DMS153 treated with DMSO at 0.1 percent for 48 hours (cell line): ENCODE measurements around the gene SPTY2D1.
"Not testable (repeated sequence)": the region's sequence is repeated elsewhere in the genome, so short reads cannot be mapped to it uniquely, and the experiment has no call there.

Experiments
- DNase-seq: peaks from one replicate; lab custom pipeline; 2025; ENCODE audit not compliant: unreplicated experiment; lab: John Stamatoyannopoulos, UW

The SPTY2D1 gene

GRCh38 chr11:18634140-18635032 lies at the start of gene SPTY2D1:
Gene SPTY2D1 (minus strand): TSS chr11:18634342. CDS start chr11:18634257, 85 bp downstream.
- peak; percentile 97 for DNase-seq

- DNase-seq: no peak
These were observed 48.3 kb upstream of the SPTY2D1 start for GRCh38 chr11:18682466-18682865.

GRCh38 chr11:18681949-18682348 lies 47.8 kb upstream of the SPTY2D1 start:
- not testable (repeated sequence) for DNase-seq

GRCh38 chr11:18677560-18677959 lies 43.4 kb upstream of the SPTY2D1 start:
- DNase-seq: no peak

DNA sequence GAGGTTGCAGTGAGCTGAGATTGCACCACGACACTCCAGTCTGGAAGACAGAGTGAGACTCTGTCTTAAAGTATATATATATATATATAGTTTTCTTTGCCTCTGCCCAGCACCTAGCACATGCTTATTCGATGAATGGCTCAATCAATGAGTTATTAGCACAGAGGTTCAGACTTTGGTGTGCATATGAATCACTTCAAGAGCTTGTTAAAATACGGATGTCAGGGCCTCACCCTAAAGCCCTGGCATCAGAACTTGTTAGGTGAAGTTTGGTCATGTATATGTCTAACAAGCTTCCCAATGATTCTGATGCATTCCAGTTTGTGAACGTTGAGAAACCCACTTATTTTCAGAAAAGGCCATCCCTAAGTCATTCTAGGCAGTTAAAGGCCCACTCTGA lies 42.7 kb upstream of the SPTY2D1 start:
- no peak for DNase-seq

GRCh38 chr11:18672209-18672608 lies 38.1 kb upstream of the SPTY2D1 start:
- DNase-seq: not testable (repeated sequence)

DNA sequence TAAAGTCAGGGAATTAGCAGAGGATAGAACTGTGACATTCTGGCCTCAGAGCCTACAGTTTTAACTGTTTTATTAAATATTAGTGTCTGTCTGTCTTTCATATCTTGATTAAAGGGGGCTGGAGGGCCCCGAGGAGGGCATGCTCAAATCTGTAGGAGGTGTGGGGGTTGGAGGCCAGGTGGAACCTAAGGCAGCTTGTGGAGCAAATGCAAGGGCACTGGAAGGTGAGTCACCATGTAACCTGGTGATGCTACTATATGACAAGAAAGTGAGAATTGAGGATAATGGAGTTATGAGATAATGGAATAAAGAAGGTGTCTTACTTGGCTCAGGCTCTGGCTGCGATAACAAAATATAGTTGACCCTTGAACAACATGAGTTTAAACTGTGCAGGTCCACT lies 37.1 kb upstream of the SPTY2D1 start:
- no peak for DNase-seq

DNA sequence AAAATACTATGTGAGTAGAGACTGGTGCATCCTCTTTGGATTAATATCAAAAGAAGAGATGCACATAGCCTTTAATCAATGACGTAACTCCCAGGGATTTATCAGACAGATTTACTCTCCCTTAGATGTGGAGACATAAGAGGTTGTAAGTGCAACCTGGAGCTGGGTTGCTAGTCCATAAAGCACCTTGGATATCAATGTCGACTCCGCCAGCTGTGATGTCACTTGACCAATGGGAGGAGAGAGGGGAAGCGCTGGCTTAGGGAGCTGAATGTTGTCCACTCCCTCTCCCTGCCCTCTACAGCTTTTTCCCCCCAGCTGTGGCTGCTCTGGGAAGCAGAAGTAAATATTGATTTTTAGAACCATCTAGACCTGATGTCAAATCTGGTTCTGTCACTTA lies 35.6 kb upstream of the SPTY2D1 start:
- no peak for DNase-seq

- DNase-seq: no peak
These were observed 35.1 kb upstream of the SPTY2D1 start for GRCh38 chr11:18669219-18669596.

DNA sequence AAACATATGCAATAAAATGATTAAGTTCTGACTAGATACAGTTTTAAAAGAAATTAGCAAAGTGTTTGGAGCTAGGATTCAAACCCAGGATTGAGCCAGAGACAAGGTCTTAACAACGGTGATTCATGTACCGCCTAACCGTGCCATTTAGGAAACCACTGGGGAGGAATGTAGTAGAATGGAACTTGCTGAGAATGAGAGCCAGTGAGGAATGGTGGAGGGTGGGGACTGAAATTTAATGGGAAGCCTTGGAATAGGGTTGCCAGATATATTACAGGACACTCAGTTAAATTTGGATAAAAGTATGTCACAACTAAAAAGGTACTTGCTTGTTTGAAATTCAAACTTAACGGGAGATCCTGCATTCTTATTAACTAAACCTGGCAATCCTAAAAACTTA lies 34.0 kb upstream of the SPTY2D1 start:
- no peak for DNase-seq

DNA sequence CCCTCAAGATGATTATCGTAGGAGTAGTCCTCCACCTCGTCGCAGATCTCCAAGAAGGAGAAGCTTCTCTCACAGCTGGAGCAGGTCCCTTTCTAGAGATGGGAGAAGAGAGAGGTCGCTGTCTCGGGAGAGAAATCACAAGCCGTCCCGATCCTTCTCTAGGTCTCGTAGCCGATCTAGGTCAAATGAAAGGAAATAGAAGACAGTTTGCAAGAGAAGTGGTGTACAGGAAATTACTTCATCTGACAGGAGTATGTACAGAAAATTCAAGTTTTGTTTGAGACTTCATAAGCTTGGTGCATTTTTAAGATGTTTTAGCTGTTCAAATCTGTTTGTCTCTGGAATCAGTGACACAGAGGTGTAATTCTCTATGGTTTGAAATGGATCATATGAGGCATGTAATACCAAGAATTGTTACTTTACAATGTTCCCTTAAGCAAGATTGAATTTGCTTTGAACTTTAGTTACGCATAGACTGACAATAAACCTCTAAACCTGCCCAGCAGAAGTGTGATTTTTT lies 31.3 kb upstream of the SPTY2D1 start:
- not testable (repeated sequence) for DNase-seq

DNA sequence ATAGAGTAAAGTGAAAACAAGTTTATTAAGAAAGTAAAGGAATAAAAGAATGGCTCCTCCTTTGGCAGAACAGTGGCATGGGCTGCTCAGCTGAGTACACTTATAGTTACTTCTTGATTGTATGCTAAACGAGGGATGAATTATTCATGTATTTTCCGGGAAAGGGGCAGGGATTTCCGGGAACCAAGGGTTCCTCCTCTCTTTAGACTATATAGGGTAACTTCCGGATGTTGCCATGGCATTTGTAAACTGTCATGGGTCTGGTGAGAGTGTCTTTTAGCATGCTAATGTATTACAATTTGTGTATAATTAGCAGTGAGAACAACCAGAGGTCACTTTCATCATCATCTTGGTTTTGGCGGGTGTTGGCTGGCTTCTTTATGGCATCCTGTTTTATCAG lies 23.5 kb upstream of the SPTY2D1 start:
- DNase-seq: no peak

- no peak for DNase-seq
These were observed 16.9 kb upstream of the SPTY2D1 start for GRCh38 chr11:18650859-18651557.

DNA sequence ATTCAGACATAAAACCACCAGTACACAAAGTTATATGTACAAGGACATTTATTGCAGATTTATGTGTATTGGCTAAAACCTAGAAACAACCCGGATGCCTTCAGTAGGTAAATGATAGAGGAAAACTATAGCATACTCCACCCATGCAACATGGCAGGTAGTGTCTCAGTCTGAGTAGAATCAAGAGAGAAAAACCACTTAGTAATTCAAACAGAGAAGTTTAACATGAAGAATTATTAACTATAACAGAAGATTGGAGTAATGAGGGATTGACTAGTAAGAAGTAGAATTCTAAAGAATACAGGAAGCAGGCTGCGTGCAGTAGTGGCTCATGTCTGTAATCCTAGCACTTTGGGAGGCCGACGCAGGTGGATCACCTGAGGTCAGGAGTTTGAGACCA lies 16.2 kb upstream of the SPTY2D1 start:
- no peak for DNase-seq

DNA sequence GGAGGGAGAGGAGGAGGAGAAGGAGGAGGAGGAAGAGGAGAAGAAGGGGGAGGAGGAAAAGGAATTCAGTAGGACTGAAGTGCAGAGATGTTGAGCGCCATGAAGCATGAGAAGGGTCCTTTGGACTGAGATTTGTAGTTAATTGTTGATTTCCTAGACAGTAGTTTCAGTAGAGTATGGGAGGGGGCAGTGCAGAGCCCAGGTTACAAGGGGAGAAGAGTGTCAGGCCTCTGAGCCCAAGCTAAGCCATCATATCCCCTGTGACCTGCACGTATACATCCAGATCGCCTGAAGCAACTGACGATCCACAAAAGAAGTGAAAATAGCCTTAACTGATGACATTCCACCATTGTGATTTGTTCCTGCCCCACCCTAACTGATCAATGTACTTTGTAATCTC lies 8.9 kb upstream of the SPTY2D1 start:
- DNase-seq: not testable (repeated sequence)

GRCh38 chr11:18641677-18642076 lies 7.5 kb upstream of the SPTY2D1 start:
- DNase-seq: no peak

- no peak for DNase-seq
These were observed 644 bp downstream of the SPTY2D1 start for GRCh38 chr11:18633256-18634139.

- no peak for DNase-seq
These were observed 1.3 kb downstream of the SPTY2D1 start for GRCh38 chr11:18632841-18633240.

GRCh38 chr11:18624161-18624560 lies 10.0 kb downstream of the SPTY2D1 start:
- no peak for DNase-seq

GRCh38 chr11:18623707-18624106 lies 10.4 kb downstream of the SPTY2D1 start:
- no peak for DNase-seq
